ENCODE data around the gene CAST.

CAST gene

GRCh38 chr5:96671441-96671840, 9.3 kb downstream of the CAST start:
- Histone ChIP-seq H3K36me3 (ENCODE audit: insufficient read depth, insufficient read length, low read length) (no peaks in the 10 kb centered on the region), H3K4me3 (ENCODE audit: insufficient read length, low read depth) (no peak overlapping the region), H3K4me1 (ENCODE audit: insufficient read depth, insufficient read length) (no peaks in the 10 kb centered on the region), H3K9ac (ENCODE audit: insufficient read length, low read depth) (no peak overlapping the region), H3K27me3 (ENCODE audit: insufficient read depth, insufficient read length) (no peaks in the 10 kb centered on the region), H3K9me3 (ENCODE audit: insufficient read depth, low read length) (no peaks in the 10 kb centered on the region)
- no peak for TF ChIP-seq ZNF274 (IDR thresholded peaks at IDR 0.05; ENCODE audit: low read depth, low read length)
- no peak for TF ChIP-seq SUZ12 (IDR thresholded peaks at IDR 0.05; ENCODE audit: extremely low read depth, insufficient read depth, insufficient read length)
- TF ChIP-seq YY1 (IDR thresholded peaks at IDR 0.05; ENCODE audit: insufficient read depth, insufficient read length) = no peak
- DNase-seq (ENCODE audit: low read depth, low spot score) = no peak

GRCh38 chr5:96673127-96673526, 11.0 kb downstream of the CAST start:
- H3K4me3 ChIP-seq (ENCODE audit: insufficient read length, low read depth) = no peak overlapping the region
- no peaks in the 10 kb centered on the region for H3K9me3 ChIP-seq (ENCODE audit: insufficient read depth, low read length)
- no peak for TF ChIP-seq SUZ12 (IDR thresholded peaks at IDR 0.05; ENCODE audit: extremely low read depth, insufficient read depth, insufficient read length)
- TF ChIP-seq ZNF274 (IDR thresholded peaks at IDR 0.05; ENCODE audit: low read depth, low read length) = no peak
- no peak for TF ChIP-seq YY1 (IDR thresholded peaks at IDR 0.05; ENCODE audit: insufficient read depth, insufficient read length)
- no peak for DNase-seq (ENCODE audit: low read depth, low spot score)
- no peak overlapping the region for H3K9ac ChIP-seq (ENCODE audit: insufficient read length, low read depth)
- no peaks in the 10 kb centered on the region for H3K36me3 ChIP-seq (ENCODE audit: insufficient read depth, insufficient read length, low read length)
- H3K27me3 ChIP-seq (ENCODE audit: insufficient read depth, insufficient read length) = no peaks in the 10 kb centered on the region
- no peaks in the 10 kb centered on the region for H3K4me1 ChIP-seq (ENCODE audit: insufficient read depth, insufficient read length)

- Histone ChIP-seq H3K9ac (ENCODE audit: insufficient read length, low read depth) (no peak overlapping the region), H3K27me3 (ENCODE audit: insufficient read depth, insufficient read length) (no peaks in the 10 kb centered on the region), H3K9me3 (ENCODE audit: insufficient read depth, low read length) (no peaks in the 10 kb centered on the region), H3K4me1 (ENCODE audit: insufficient read depth, insufficient read length) (no peaks in the 10 kb centered on the region), H3K36me3 (ENCODE audit: insufficient read depth, insufficient read length, low read length) (no peaks in the 10 kb centered on the region), H3K4me3 (ENCODE audit: insufficient read length, low read depth) (no peak overlapping the region)
- TF ChIP-seq YY1 (IDR thresholded peaks at IDR 0.05; ENCODE audit: insufficient read depth, insufficient read length) (no peak), SUZ12 (IDR thresholded peaks at IDR 0.05; ENCODE audit: extremely low read depth, insufficient read depth, insufficient read length) (no peak), ZNF274 (IDR thresholded peaks at IDR 0.05; ENCODE audit: low read depth, low read length) (no peak)
- no peak for DNase-seq (ENCODE audit: low read depth, low spot score)
These were observed 13.7 kb downstream of the CAST start for GRCh38 chr5:96675882-96676281.

- no peaks in the 10 kb centered on the region for H3K9me3 ChIP-seq (ENCODE audit: insufficient read depth, low read length)
- no peaks in the 10 kb centered on the region for H3K36me3 ChIP-seq (ENCODE audit: insufficient read depth, insufficient read length, low read length)
- H3K27me3 ChIP-seq (ENCODE audit: insufficient read depth, insufficient read length) = no peaks in the 10 kb centered on the region
- no peak for TF ChIP-seq ZNF274 (IDR thresholded peaks at IDR 0.05; ENCODE audit: low read depth, low read length)
- no peak for TF ChIP-seq SUZ12 (IDR thresholded peaks at IDR 0.05; ENCODE audit: extremely low read depth, insufficient read depth, insufficient read length)
- TF ChIP-seq YY1 (IDR thresholded peaks at IDR 0.05; ENCODE audit: insufficient read depth, insufficient read length) = no peak
- H3K9ac ChIP-seq (ENCODE audit: insufficient read length, low read depth) = no peak overlapping the region
- no peaks in the 10 kb centered on the region for H3K4me1 ChIP-seq (ENCODE audit: insufficient read depth, insufficient read length)
- DNase-seq (ENCODE audit: low read depth, low spot score) = no peak
- no peak overlapping the region for H3K4me3 ChIP-seq (ENCODE audit: insufficient read length, low read depth)
These were observed 15.3 kb downstream of the CAST start for GRCh38 chr5:96677496-96677895.

GRCh38 chr5:96679293-96679692, 17.1 kb downstream of the CAST start:
- H3K9me3 ChIP-seq (ENCODE audit: insufficient read depth, low read length) = no peaks in the 10 kb centered on the region
- no peaks in the 10 kb centered on the region for H3K27me3 ChIP-seq (ENCODE audit: insufficient read depth, insufficient read length)
- H3K36me3 ChIP-seq (ENCODE audit: insufficient read depth, insufficient read length, low read length) = no peaks in the 10 kb centered on the region
- no peak for DNase-seq (ENCODE audit: low read depth, low spot score)
- no peak for TF ChIP-seq YY1 (IDR thresholded peaks at IDR 0.05; ENCODE audit: insufficient read depth, insufficient read length)
- no peak for TF ChIP-seq ZNF274 (IDR thresholded peaks at IDR 0.05; ENCODE audit: low read depth, low read length)
- H3K4me1 ChIP-seq (ENCODE audit: insufficient read depth, insufficient read length) = no peaks in the 10 kb centered on the region
- H3K9ac ChIP-seq (ENCODE audit: insufficient read length, low read depth) = no peak overlapping the region
- H3K4me3 ChIP-seq (ENCODE audit: insufficient read length, low read depth) = no peak overlapping the region

GRCh38 chr5:96680759-96681470, 18.7 kb downstream of the CAST start:
- DNase-seq (ENCODE audit: low read depth, low spot score) = no peak
- Histone ChIP-seq H3K9me3 (ENCODE audit: insufficient read depth, low read length) (no peaks in the 10 kb centered on the region), H3K27me3 (ENCODE audit: insufficient read depth, insufficient read length) (no peaks in the 10 kb centered on the region), H3K4me3 (ENCODE audit: insufficient read length, low read depth) (no peak overlapping the region), H3K36me3 (ENCODE audit: insufficient read depth, insufficient read length, low read length) (peaks cover 3% of the 10 kb centered on the region), H3K9ac (ENCODE audit: insufficient read length, low read depth) (no peak overlapping the region), H3K4me1 (ENCODE audit: insufficient read depth, insufficient read length) (no peaks in the 10 kb centered on the region)
- TF ChIP-seq ZNF274 (IDR thresholded peaks at IDR 0.05; ENCODE audit: low read depth, low read length) (no peak), SUZ12 (IDR thresholded peaks at IDR 0.05; ENCODE audit: extremely low read depth, insufficient read depth, insufficient read length) (no peak), YY1 (IDR thresholded peaks at IDR 0.05; ENCODE audit: insufficient read depth, insufficient read length) (no peak)

GRCh38 chr5:96683392-96683791, 21.2 kb downstream of the CAST start:
- H3K36me3 ChIP-seq (ENCODE audit: insufficient read depth, insufficient read length, low read length) = peaks cover 3% of the 10 kb centered on the region
- no peaks in the 10 kb centered on the region for H3K4me1 ChIP-seq (ENCODE audit: insufficient read depth, insufficient read length)
- H3K4me3 ChIP-seq (ENCODE audit: insufficient read length, low read depth) = no peak overlapping the region
- DNase-seq (ENCODE audit: low read depth, low spot score) = no peak
- TF ChIP-seq YY1 (IDR thresholded peaks at IDR 0.05; ENCODE audit: insufficient read depth, insufficient read length) (no peak), ZNF274 (IDR thresholded peaks at IDR 0.05; ENCODE audit: low read depth, low read length) (no peak), SUZ12 (IDR thresholded peaks at IDR 0.05; ENCODE audit: extremely low read depth, insufficient read depth, insufficient read length) (no peak)
- no peaks in the 10 kb centered on the region for H3K27me3 ChIP-seq (ENCODE audit: insufficient read depth, insufficient read length)
- no peak overlapping the region for H3K9ac ChIP-seq (ENCODE audit: insufficient read length, low read depth)
- no peaks in the 10 kb centered on the region for H3K9me3 ChIP-seq (ENCODE audit: insufficient read depth, low read length)

All from NT2/D1 (cell line).